Measurements from ENCODE around the gene ZNF697. TPM values are rescaled to one million over a fixed set of nuclear protein-coding genes. Genes with fewer than 3 reads are reported as not detected.

Gene ZNF697
- total RNA-seq, 4 donors from 2014 or later = 1.00 to 5.6 (median 2.9) TPM

- intact Hi-C loops (cut with DNase I; ENCODE audit: low total_unique reads) = no loop called here
- Histone ChIP-seq H3K9me3 (no peaks in the 10 kb centered on the region), H3K4me3 (no peak overlapping the region), H3K4me1 (no peaks in the 10 kb centered on the region), H3K27me3 (no peaks in the 10 kb centered on the region), H3K36me3 (no peaks in the 10 kb centered on the region), H3K27ac (no peak overlapping the region)
- in situ Hi-C loops (cut with MboI; ENCODE audit: low pct_ligation_motif_present in 1 of 4, low pct_unique_long_range_greater_than_20kb in 1 of 4, low sequenced_read_pairs in 3 of 4) = no loop called here
- DNase-seq = no peak
- TF ChIP-seq POLR2A (IDR thresholded peaks at IDR 0.05) (no peak), EP300 (IDR thresholded peaks at IDR 0.05; ENCODE audit: low read depth) (no peak), POLR2AphosphoS5 (IDR thresholded peaks at IDR 0.05) (no peak), CTCF (IDR thresholded peaks at IDR 0.05) (no peak)
Observed at GRCh38 chr1:119688810-119689209, 40.7 kb upstream of the ZNF697 start.

GRCh38 chr1:119687434-119688079 is 39.5 kb upstream of the ZNF697 start:
- Histone ChIP-seq H3K4me1 (no peaks in the 10 kb centered on the region), H3K9me3 (no peaks in the 10 kb centered on the region), H3K4me3 (no peak overlapping the region), H3K27ac (no peak overlapping the region), H3K36me3 (no peaks in the 10 kb centered on the region), H3K27me3 (no peaks in the 10 kb centered on the region)
- no peak for DNase-seq
- 80 to 88% methylated on average over 2 of the region's 2 CpGs for WGBS, 2 donors (ENCODE audit: low coverage in 1 of 2)
- in situ Hi-C loops (cut with MboI; ENCODE audit: low pct_ligation_motif_present in 1 of 4, low pct_unique_long_range_greater_than_20kb in 1 of 4, low sequenced_read_pairs in 3 of 4) (no loop called here), intact Hi-C loops (cut with DNase I; ENCODE audit: low total_unique reads) (no loop called here)
- TF ChIP-seq EP300 (IDR thresholded peaks at IDR 0.05; ENCODE audit: low read depth) (no peak), POLR2AphosphoS5 (IDR thresholded peaks at IDR 0.05) (no peak), CTCF (IDR thresholded peaks at IDR 0.05) (no peak), POLR2A (IDR thresholded peaks at IDR 0.05) (no peak)

- no peak overlapping the region for H3K27ac ChIP-seq
- intact Hi-C loops (cut with DNase I; ENCODE audit: low total_unique reads) (no loop called here), in situ Hi-C loops (cut with MboI; ENCODE audit: low pct_ligation_motif_present in 1 of 4, low pct_unique_long_range_greater_than_20kb in 1 of 4, low sequenced_read_pairs in 3 of 4) (no loop called here)
- no peak for DNase-seq
- H3K4me3 ChIP-seq = no peak overlapping the region
- no peaks in the 10 kb centered on the region for H3K36me3 ChIP-seq
- TF ChIP-seq EP300 (IDR thresholded peaks at IDR 0.05; ENCODE audit: low read depth) (no peak), CTCF (IDR thresholded peaks at IDR 0.05) (no peak), POLR2AphosphoS5 (IDR thresholded peaks at IDR 0.05) (no peak), POLR2A (IDR thresholded peaks at IDR 0.05) (no peak)
- no peaks in the 10 kb centered on the region for H3K27me3 ChIP-seq
- H3K4me1 ChIP-seq = no peaks in the 10 kb centered on the region
- H3K9me3 ChIP-seq = no peaks in the 10 kb centered on the region
- WGBS, 2 donors (ENCODE audit: low coverage in 1 of 2) = 40 to 68% methylated on average over 1 to 3 of the region's 3 CpGs
Observed at GRCh38 chr1:119686661-119687060, 38.6 kb upstream of the ZNF697 start.

- 90 to 93% methylated on average over 1 of the region's 1 CpG for WGBS, 2 donors (ENCODE audit: low coverage in 1 of 2)
- no peaks in the 10 kb centered on the region for H3K4me1 ChIP-seq
- H3K4me3 ChIP-seq = no peak overlapping the region
- in situ Hi-C loops (cut with MboI; ENCODE audit: low pct_ligation_motif_present in 1 of 4, low pct_unique_long_range_greater_than_20kb in 1 of 4, low sequenced_read_pairs in 3 of 4) (no loop called here), intact Hi-C loops (cut with DNase I; ENCODE audit: low total_unique reads) (no loop called here)
- no peaks in the 10 kb centered on the region for H3K9me3 ChIP-seq
- TF ChIP-seq POLR2AphosphoS5 (IDR thresholded peaks at IDR 0.05) (no peak), CTCF (IDR thresholded peaks at IDR 0.05) (no peak), EP300 (IDR thresholded peaks at IDR 0.05; ENCODE audit: low read depth) (no peak), POLR2A (IDR thresholded peaks at IDR 0.05) (no peak)
- DNase-seq = no peak
- H3K27me3 ChIP-seq = no peaks in the 10 kb centered on the region
- no peak overlapping the region for H3K27ac ChIP-seq
- H3K36me3 ChIP-seq = no peaks in the 10 kb centered on the region
Observed at GRCh38 chr1:119683893-119684292, 35.8 kb upstream of the ZNF697 start.

All from transverse colon (tissue), 4 donors.